Retina (tissue), 1 donor: ENCODE results near the gene ENTPD8.

Experiments
- DNase-seq: peaks from one replicate; pipeline ENCODE4 v3.0.0-alpha.2; 2016

Gene ENTPD8

GRCh38 chr9:137408651-137409405 is 32.3 kb downstream of the ENTPD8 start:
- no peak for DNase-seq

- DNase-seq, result no peak
Measured at GRCh38 chr9:137407590-137408300, 33.4 kb downstream of the ENTPD8 start.

- peak; percentile 95 for DNase-seq
Measured at GRCh38 chr9:137406876-137407589, 34.1 kb downstream of the ENTPD8 start.

- no peak for DNase-seq
Measured at GRCh38 chr9:137406085-137406760, 34.9 kb downstream of the ENTPD8 start.

- DNase-seq, result no peak
Measured at GRCh38 chr9:137405677-137406081, 35.5 kb downstream of the ENTPD8 start.

GRCh38 chr9:137404961-137405567 is 36.1 kb downstream of the ENTPD8 start:
- no peak for DNase-seq

GRCh38 chr9:137403269-137403668 is 37.9 kb downstream of the ENTPD8 start:
- no peak for DNase-seq

GRCh38 chr9:137402746-137403145 is 38.4 kb downstream of the ENTPD8 start:
- no peak for DNase-seq

- no peak for DNase-seq
Measured at GRCh38 chr9:137398561-137399468, 42.3 kb downstream of the ENTPD8 start.

GRCh38 chr9:137397675-137398423 is 43.3 kb downstream of the ENTPD8 start:
- DNase-seq, result no peak

GRCh38 chr9:137396634-137397367 is 44.4 kb downstream of the ENTPD8 start:
- DNase-seq, result no peak

GRCh38 chr9:137396227-137396626 is 44.9 kb downstream of the ENTPD8 start:
- DNase-seq, result no peak

- no peak for DNase-seq
Measured at GRCh38 chr9:137395666-137396010, 45.5 kb downstream of the ENTPD8 start.

- DNase-seq, result no peak
Measured at GRCh38 chr9:137394866-137395665, 46.1 kb downstream of the ENTPD8 start.

GRCh38 chr9:137393176-137394150 is 47.7 kb downstream of the ENTPD8 start:
- no peak for DNase-seq

GRCh38 chr9:137392232-137393007 is 48.7 kb downstream of the ENTPD8 start:
- no peak for DNase-seq

- no peak for DNase-seq
Measured at GRCh38 chr9:137391411-137391754, 49.8 kb downstream of the ENTPD8 start.
